Gastrocnemius medialis (tissue), 4 donors: ENCODE measurements around the gene CCNA2.

Source experiments
- CTCF ChIP-seq, 5 experiments: fragments of 450-650 bp in 3 of 5; fragments of 200-600 bp in 2 of 5; sonication (generic) in 2 of 5; IDR thresholded peaks in 4 of 5; conservative IDR thresholded peaks in 1 of 5; 1 replicate in 4 of 5; 2 replicates in 1 of 5; pipeline ENCODE4 v1.5.1; 2016 to 2019; ENCODE audit warnings: antibody characterized with exemption in 5 of 5, mild to moderate bottlenecking in 3 of 5, moderate library complexity in 3 of 5
- POLR2A ChIP-seq, 2 donors: fragments of 450-650 bp; IDR thresholded peaks; one replicate each; pipeline ENCODE4 v1.6.1; 2017; ENCODE audit warnings: antibody characterized with exemption in 2 of 2, mild to moderate bottlenecking in 2 of 2, moderate library complexity in 2 of 2

GRCh38 chr4:121827853-121828252 is 4.2 kb upstream of the CCNA2 start:
- no peak for TF ChIP-seq CTCF (IDR thresholded peaks at IDR 0.05 in 4 of 5, conservative IDR thresholded peaks at IDR 0.05 in 1 of 5)
- no peak for TF ChIP-seq POLR2A (IDR thresholded peaks at IDR 0.05)
